ENCODE results near the gene ENPP1.

Gene ENPP1

DNA sequence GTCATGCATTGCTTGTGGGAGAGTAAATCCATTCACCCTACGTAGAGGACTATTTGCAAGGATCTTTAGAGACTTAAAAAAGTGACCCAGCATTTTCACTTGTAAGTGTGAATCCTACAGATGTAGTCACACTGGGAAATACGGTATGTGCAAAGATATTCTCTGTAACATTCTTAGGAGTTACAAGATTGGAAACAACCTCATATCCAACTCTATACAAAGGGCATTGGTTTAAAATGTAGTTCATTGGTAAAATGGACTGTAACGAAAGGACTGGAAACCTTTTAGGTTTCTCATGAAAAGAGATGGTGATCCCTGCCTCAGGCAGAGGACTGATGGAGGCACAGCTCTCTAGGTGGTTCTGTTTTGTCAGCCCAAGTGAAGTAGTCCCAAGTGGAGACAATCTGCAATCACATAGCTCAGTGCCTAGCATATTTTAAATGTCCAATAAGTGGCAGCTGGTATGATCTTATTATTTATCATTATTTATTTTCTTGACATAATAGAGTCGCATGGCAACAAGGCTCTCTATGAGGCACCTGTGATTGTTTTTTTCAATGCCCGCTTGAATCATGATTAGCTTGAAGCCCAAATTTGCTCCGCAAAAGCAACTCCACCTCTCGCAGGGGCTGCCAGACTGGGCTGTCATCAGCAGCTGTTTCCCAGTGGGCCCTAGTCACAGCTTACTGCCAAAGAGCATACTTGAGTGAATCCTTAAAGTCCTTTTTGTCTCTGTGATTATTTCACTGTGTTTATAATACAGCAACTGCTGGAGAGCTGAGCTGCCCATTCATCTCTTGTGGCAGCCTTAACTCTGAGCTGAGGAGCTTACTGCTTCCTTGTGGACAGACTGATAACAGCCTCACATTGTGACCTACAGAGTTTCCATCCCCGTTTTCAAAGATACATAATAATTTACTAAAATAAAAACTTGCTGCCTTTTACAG lies 19.8 kb upstream of the ENPP1 start:
- DNase-seq, result no peak

DNA sequence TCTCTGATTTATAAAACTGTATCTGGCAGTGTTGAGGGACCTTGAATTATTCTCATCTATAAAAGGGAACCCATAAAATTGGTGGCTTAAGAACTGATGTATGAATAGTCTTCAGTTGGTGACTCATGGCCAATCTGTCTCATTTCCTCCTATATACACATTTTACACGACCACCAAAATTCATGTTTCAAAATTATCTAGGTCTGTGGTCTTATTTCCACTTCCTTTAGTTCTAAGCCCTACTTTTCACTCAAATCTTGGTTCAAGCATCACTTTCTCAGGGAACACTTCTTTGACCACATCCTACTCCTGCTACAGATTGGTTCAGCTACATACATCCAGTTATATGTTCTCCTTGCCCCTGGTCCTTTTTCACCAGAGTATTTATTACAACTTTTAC lies 18.6 kb upstream of the ENPP1 start:
- DNase-seq, result no peak

GRCh38 chr6:131791476-131791875 lies 16.3 kb upstream of the ENPP1 start:
- DNase-seq, result no peak

DNA sequence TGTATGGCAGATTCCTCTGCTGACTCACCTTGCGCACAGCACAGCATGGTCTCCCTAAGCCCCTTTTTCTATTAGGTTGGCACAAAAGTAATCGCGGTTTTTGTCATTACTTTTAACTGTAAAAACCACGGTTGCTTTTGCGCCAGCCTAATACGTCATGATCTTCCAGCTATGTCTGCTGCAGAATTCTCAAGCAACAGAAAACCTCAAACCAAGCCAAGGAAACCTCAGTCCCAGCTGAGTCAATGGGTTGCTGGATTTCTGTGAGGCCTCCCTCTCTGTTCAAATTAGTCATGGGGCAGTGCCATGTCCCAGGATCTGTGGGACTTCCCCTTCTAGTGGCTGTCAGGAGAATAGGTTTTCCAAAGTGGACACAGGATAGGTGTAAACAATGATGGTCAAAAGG lies 15.7 kb upstream of the ENPP1 start:
- no peak for DNase-seq

DNA sequence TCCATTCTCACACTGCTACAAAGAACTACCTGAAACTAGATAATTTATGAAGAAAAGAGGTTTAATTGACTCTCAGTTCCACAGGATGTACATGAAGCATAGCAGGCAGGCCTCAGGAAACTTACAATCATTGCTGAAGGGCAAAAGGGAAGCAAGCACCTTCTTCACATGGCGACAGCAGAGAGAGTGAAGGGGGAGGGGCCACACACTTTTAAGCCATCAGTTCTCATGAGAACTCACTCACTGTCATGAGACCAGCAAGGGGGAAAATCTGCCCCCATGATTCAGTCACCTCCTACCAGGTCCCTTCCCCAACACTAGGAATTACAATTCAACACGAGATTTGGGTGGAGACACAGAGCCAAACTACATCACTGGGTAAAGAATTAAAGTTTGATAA lies 12.5 kb upstream of the ENPP1 start:
- DNase-seq, result no peak

DNA sequence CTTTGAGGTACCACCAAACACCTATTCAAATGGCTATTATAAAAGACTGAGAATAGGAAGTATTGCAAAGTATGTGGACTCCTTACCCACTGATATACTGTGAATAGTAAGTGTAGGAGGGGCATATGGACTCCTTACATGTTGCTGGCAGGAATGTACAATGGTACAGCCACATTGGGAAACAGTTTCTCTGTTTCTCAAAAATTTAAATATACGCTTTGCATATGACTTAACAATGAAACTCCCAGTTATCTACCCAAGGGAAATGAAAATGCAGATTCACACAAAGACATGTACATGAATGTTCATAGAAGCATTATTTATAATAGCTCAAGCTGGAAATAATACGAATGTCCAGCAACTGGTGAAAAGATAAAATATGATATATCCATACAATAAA lies 5.5 kb upstream of the ENPP1 start:
- no peak for DNase-seq

DNA sequence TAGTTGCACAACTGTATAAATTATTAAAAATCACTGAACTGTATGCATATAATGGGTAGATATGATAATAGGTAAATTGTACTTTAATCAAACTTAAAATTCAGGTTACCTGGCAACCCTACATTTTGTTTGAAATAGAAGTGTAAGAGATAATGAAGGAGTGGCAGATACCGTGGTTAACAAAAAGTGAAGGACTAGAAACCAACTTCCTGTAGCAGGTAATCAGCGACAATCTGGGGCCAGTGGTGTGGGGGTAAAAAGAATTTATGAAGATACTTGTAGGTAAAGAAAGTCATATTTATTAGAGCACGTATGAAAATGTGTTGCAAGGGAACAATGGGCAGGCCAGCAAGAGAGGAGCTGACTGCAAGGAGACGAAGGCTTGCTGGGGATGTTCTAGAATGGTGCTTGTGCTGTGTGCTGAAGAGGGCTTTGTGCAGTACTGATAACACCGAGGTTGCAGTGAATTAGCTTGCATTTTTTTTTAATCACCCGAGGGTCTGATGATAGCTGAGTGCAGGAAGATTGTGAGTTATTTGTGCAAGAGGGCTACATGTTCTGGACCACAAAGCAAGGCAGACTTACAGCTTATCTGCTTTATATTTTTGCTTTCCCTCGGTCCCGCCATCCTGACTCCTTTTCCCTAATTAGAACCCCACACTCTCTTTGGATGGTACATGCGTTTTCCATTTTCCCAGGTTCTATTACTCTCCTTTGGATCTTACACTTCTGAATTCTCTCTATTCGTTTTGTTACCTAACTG lies 4.6 kb upstream of the ENPP1 start:
- no peak for DNase-seq

GRCh38 chr6:131804131-131804530 lies 3.7 kb upstream of the ENPP1 start:
- no peak for DNase-seq

- DNase-seq, result no peak
These were observed 538 bp upstream of the ENPP1 start for GRCh38 chr6:131807321-131807643.

GRCh38 chr6:131808460-131809269 lies 845 bp downstream of the ENPP1 start:
- no peak for DNase-seq

GRCh38 chr6:131811500-131811899 lies 3.7 kb downstream of the ENPP1 start:
- no peak for DNase-seq

DNA sequence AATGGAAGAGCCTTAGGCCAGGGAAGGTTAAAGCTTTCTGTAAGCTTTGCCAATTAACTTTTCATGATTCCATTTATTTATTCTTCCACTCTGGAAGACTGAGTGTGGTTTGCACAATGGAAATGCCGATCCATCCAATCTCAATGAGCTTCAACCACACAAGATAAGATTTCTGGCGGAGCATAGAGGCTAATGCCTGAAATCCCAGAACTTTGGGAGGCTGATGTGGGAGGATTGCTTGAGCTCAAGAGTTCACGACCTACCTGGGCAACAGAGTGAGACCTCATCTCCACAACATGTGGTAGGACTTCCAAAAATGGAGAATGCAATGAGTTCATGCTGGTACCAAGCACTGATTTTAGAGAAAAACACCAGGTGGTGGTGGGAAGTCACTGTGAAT lies 6.2 kb downstream of the ENPP1 start:
- no peak for DNase-seq

DNA sequence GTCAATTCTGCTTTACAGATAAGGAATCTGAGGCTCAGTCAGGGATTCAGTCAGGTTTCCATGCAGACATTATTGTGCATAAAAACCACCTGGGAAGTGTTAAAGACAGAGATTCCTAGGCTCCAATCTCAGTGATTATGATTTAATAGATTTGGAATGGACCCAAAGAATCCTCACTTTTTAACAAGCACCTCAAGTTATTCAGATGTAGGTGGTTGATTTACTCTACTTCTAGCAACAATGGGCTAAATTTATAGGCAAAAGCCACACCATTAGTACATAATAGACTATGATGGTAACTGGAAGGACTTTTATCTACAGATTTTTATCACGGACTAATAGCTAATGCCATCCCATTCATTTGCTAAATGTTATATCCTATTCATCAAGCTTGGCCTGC lies 9.0 kb downstream of the ENPP1 start:
- DNase-seq, result no peak

DNA sequence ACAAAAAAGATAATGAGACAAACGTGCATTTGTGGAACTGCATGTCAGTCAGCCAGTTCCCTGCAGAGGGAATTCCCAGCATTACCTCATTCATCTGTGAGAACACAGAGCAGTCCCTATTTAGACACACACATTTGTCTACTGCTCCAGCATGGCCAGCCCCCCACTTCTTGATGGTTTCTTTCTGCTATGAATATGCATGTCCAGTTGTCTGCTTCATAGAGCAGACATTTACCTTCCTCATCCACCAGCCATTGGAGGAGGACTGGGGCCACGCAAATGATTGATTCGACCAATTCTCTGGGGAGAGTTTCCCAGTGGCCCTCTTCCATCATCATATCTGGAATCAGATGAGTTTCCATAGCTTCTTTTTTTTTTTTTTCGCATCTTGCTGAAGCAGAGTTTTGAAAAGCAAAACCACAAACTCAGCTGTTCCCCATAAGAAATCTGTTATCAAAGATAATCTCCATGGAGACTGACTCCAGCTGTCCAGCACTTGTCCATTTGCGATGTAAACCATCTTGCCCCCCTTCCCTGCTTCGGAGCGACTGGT lies 11.8 kb downstream of the ENPP1 start:
- DNase-seq, result no peak

DNA sequence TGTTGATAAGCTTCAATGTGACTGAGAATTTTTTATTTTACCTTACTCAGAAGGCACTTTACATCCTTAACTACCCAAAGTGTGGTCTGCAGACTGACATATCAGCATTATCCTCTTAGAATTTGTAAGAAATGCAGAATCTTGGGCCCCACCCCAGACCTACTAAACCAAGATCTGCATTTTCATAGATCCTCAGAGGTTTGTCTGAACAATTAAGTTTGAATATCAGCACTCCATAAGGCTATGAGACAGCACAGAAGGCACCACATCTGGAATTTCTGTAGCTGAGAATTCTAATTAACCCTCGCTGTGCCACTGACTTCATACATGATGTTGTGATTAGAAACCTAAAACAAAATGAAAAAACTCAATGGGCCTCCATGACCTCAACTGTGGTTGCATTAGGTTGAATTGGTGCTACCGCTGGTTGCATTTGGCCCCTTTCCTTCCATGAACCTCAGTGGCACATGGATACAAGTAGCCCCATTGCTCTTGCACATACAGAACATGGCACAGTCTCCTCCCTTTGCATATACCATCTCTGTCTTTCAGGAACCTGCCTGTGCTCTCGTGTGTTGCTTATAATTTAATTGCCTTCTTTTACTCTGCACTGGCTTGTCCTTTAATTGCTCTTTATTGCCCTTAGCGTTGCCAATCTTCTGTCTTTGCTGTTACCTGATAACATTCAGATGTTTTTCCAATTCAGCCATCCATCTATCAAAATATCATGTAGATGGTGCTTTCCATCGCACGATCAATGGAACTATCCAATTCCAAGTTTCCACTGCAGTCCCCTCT lies 13.4 kb downstream of the ENPP1 start:
- DNase-seq, result no peak

DNA sequence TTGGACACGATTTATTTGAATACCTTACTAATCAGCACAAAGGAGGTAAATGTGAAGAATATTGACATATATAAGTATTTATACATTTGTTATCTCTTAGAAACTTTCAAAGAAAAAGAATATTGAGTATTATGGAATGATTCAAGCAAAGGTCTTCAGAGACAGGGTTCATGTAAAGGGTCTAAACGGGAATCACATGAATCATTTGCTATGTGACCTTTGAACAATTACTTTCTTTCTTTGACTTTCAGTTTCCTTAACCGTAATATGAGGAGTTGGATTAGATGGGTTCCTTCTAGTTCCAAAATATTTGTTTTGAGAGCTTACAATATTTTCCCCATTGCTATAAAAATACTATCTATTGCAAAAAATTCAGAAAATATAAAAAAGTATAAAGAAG lies 14.3 kb downstream of the ENPP1 start:
- no peak for DNase-seq

DNA sequence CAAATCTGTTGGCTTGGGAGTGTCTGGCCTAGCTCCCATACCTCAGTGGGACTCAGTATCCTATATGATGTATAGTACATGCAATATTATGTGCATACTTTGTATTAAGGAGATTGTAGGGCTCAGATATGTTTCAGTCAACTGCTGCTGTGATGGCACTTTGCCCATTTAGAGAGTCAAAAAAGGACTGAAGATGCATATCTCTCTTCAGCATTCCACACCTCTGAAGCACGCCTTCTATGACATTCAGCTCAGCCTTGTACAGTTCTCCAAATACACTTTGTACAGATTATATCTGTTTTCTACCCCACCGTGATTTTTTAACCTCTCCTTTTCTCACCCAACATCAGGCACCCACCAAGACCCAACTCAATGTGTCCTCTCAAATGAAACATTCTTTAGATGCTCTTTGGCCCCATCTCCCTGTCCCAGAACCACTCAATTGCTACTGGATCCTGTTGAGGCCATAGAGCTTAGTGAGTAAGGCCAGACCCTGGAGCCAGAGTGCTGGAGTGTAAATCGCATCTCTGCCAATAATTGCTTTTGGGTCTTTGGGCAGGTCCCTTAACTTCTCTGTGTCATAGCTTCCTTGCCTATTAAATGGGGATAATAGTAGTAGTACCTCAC lies 15.6 kb downstream of the ENPP1 start:
- no peak for DNase-seq

- DNase-seq, result no peak
These were observed 18.1 kb downstream of the ENPP1 start for GRCh38 chr6:131825946-131826345.

GRCh38 chr6:131828080-131828479 lies 20.3 kb downstream of the ENPP1 start:
- no peak for DNase-seq

DNA sequence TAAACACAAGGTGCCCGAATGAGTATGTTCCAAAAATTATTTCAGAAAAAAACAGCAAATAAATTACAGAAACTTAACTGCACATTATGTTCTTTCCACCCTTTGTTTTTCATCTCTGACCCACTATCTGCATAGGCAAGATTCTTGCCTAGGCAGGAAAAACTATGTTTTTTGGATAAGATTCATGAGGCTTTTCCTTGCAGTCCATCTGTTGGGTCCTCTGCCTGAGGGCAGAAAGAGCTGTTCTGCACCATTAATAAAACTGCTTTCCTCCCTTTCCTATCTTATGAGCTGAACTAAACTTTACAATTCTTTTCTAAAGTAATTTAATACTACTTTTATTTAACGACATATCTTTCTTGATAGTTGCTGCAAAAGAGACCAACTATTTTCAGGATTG lies 21.1 kb downstream of the ENPP1 start:
- DNase-seq, result no peak

DNA sequence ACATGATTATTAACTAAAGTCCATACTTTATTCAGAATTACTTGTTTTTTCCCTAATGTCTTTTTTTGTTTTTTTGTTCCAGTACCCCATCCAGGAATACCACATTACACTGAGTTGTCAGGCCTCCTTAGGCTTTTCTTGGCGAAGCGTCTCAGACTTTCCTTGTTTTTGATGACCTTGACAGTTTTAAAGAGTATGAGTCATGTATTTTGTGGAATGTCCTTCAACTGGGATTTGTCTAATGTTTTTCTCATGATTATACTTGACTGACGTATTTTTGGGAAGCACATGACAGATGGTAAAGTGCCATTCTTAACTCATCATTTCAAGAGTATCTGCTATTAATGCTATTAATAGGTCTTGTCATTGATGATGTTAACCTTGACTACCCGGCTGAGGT lies 23.6 kb downstream of the ENPP1 start:
- DNase-seq, result no peak

DNA sequence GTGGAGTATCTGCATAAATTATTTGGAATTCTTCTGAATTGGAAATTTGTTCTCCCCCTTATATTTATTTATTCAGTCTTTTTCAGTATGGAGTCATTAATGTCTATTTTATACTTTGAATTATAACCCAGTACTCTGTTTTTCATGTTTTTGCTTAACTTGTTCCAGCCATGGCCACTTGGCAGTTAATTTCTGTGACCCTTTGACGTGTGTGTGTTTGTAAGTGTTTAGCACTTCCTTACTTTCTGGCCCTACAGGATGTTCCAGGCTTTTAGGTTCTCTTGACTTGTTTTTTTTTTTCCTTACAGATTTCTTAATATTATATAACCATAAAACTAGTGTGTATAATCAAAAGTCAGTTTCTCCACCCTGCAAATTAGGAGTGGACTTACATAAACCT lies 24.1 kb downstream of the ENPP1 start:
- DNase-seq, result no peak
